GM04503 (cell line): ENCODE measurements around the gene HMCES.
"Not testable (repeated sequence)": the region's sequence is repeated elsewhere in the genome, so short reads cannot be mapped to it uniquely, and the experiment has no call there.

Experiments used
- DNase-seq: peaks from one replicate; pipeline ENCODE4 v3.0.0-alpha.2; 2012; ENCODE audit warnings: low read depth

The HMCES gene

GRCh38 chr3:129259612-129260477 lies 18.8 kb upstream of the HMCES start:
- DNase-seq: no peak

- no peak for DNase-seq
These were observed 18.1 kb upstream of the HMCES start for GRCh38 chr3:129260606-129261005.

- DNase-seq: no peak
These were observed 16.8 kb upstream of the HMCES start for GRCh38 chr3:129261894-129262293.

GRCh38 chr3:129263161-129263910 lies 15.3 kb upstream of the HMCES start:
- no peak for DNase-seq

GRCh38 chr3:129264994-129265393 lies 13.7 kb upstream of the HMCES start:
- not testable (repeated sequence) for DNase-seq

- no peak for DNase-seq
These were observed 12.0 kb upstream of the HMCES start for GRCh38 chr3:129266651-129267050.

- no peak for DNase-seq
These were observed 10.3 kb upstream of the HMCES start for GRCh38 chr3:129268396-129268795.

- no peak for DNase-seq
These were observed 7.0 kb upstream of the HMCES start for GRCh38 chr3:129271674-129272073.

GRCh38 chr3:129276385-129276784 lies 2.3 kb upstream of the HMCES start:
- no peak for DNase-seq

GRCh38 chr3:129277829-129278271 lies 820 bp upstream of the HMCES start:
- no peak for DNase-seq

- DNase-seq: no peak
These were observed 566 bp downstream of the HMCES start for GRCh38 chr3:129278966-129279906.

- no peak for DNase-seq
These were observed 1.5 kb downstream of the HMCES start for GRCh38 chr3:129280183-129280582.

- DNase-seq: no peak
These were observed 3.1 kb downstream of the HMCES start for GRCh38 chr3:129281726-129282125.

GRCh38 chr3:129282727-129283327 lies 4.2 kb downstream of the HMCES start:
- DNase-seq: no peak

- DNase-seq: no peak
These were observed 7.4 kb downstream of the HMCES start for GRCh38 chr3:129286081-129286480.

GRCh38 chr3:129288446-129288845 lies 9.8 kb downstream of the HMCES start:
- DNase-seq: no peak

GRCh38 chr3:129289201-129289921 lies 10.7 kb downstream of the HMCES start:
- DNase-seq: peak; percentile 67

- no peak for DNase-seq
These were observed 12.7 kb downstream of the HMCES start for GRCh38 chr3:129291236-129291886.

- DNase-seq: no peak
These were observed 16.6 kb downstream of the HMCES start for GRCh38 chr3:129295286-129295685.
